Colonic mucosa (tissue), 4 donors: ENCODE results near the gene CLASP1. TPM values are rescaled to one million over a fixed set of nuclear protein-coding genes. Genes with fewer than 3 reads are reported as not detected.
A peak's percentile ranks its signal among the peaks of the same experiment; 100 is the strongest.

Experiments used
- DNase-seq: peaks from one replicate; pipeline ENCODE4 v3.0.0-alpha.2; 2020
- H3K27ac ChIP-seq: fragments of 200-600 bp; one replicate; pipeline ENCODE4 v1.8.0; 2021
- H3K27me3 ChIP-seq: fragments of 200-600 bp; one replicate; pipeline ENCODE4 v1.8.0; 2021
- H3K36me3 ChIP-seq: fragments of 200-600 bp; one replicate; pipeline ENCODE4 v1.8.0; 2021
- H3K4me1 ChIP-seq: fragments of 200-600 bp; one replicate; pipeline ENCODE4 v1.8.0; 2021; ENCODE audit warnings: mild to moderate bottlenecking
- H3K4me3 ChIP-seq: fragments of 200-600 bp; one replicate; pipeline ENCODE4 v1.8.0; 2021
- H3K9ac ChIP-seq, 2 donors: one replicate each; pipeline ENCODE4 v1.7.0; 2013; ENCODE audit warnings: control low read depth in 2 of 2, low read depth in 2 of 2, low read length in 2 of 2
- H3K9me3 ChIP-seq: fragments of 200-600 bp; one replicate; pipeline ENCODE4 v1.8.0; 2021
- intact Hi-C: fragments of 100-400 bp; cut with DNase I; formaldehyde crosslinking; loops from one replicate; pipeline ENCODE4 v1.14.1; 2022
- total RNA-seq, 2 donors: library from RNA; stranded (reverse); fragmentation: NEBNext Ultra II Directional in 1 of 2; extraction: Animal tissue kit (Norgen Biotek cat#: 25700) in 1 of 2; gene quantifications; one replicate each; pipeline ENCODE4 v1.2.1, GENCODE V29; 2021
- TF ChIP-seq, protein P1 (sequence below): fragments of 200-600 bp; IDR thresholded peaks from one replicate; pipeline ENCODE4 v1.8.0; 2022; ENCODE audit warnings: antibody characterized with exemption, mild to moderate bottlenecking
- donor health status: healthy.
- donor health status: DM: no; HTN: no; CAD: no.
- donor health status: DM: no; HTN: no; CAD: no.

Gene CLASP1
- 10 to 100 TPM; 30.3 to 32.3 TPM for total RNA-seq

DNA sequence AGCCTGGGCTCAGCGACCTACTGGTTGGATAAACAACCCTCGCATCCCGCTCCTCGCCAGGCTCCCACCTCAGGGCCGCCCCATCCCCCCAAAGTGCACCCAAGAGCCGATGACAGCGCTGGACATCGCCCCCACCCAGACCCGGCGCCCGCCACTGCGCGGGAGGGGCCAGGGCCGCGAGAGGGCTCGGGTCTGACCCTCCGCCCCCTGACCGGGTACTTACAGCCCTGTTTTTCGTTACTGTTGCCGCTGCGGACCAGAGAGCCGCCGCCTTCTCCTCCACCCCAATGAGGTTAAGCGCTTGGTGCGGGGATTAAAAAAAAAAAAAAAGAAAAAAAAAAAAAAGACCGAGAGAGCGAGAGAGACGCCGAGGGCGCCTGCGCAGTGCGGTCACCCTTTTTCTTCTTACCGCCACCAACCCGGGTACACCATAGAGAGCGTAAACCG is at the start of gene CLASP1:
Gene CLASP1, minus strand, starts transcription at position 314 of the 447 bp plus-strand sequence. CDS start 43,567 bp downstream, outside the sequence.
- TF ChIP-seq, protein P1, sequence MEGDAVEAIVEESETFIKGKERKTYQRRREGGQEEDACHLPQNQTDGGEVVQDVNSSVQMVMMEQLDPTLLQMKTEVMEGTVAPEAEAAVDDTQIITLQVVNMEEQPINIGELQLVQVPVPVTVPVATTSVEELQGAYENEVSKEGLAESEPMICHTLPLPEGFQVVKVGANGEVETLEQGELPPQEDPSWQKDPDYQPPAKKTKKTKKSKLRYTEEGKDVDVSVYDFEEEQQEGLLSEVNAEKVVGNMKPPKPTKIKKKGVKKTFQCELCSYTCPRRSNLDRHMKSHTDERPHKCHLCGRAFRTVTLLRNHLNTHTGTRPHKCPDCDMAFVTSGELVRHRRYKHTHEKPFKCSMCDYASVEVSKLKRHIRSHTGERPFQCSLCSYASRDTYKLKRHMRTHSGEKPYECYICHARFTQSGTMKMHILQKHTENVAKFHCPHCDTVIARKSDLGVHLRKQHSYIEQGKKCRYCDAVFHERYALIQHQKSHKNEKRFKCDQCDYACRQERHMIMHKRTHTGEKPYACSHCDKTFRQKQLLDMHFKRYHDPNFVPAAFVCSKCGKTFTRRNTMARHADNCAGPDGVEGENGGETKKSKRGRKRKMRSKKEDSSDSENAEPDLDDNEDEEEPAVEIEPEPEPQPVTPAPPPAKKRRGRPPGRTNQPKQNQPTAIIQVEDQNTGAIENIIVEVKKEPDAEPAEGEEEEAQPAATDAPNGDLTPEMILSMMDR, result no peak
- intact Hi-C loops, result loop anchor here (5.0 kb wide), 1 partner anchor 117 kb away; the partner anchor contains the start of gene RNU4ATAC
- Histone ChIP-seq H3K27me3 (no peaks in the 10 kb centered on the region), H3K9me3 (no peaks in the 10 kb centered on the region), H3K9ac (peak within 1 kb of the TSS; percentile 86 to 91), H3K36me3 (no peaks in the 10 kb centered on the region), H3K4me1 (peaks cover 6% of the 10 kb centered on the region), H3K27ac (peak within 1 kb of the TSS; percentile 92), H3K4me3 (peak within 1 kb of the TSS; percentile 87)
- peak; percentile 68 for DNase-seq

- no peak for DNase-seq
- Histone ChIP-seq H3K27me3 (no peaks in the 10 kb centered on the region), H3K9ac (no peak overlapping the region), H3K4me1 (no peaks in the 10 kb centered on the region), H3K9me3 (no peaks in the 10 kb centered on the region), H3K4me3 (no peak overlapping the region), H3K27ac (no peak overlapping the region), H3K36me3 (no peaks in the 10 kb centered on the region)
- TF ChIP-seq, protein P1, result no peak
- intact Hi-C loops, result no loop called here
Observed at GRCh38 chr2:121698318-121698930, 49.2 kb upstream of the CLASP1 start.

- no peak overlapping the region for H3K27ac ChIP-seq
- no peaks in the 10 kb centered on the region for H3K4me1 ChIP-seq
- H3K4me3 ChIP-seq, result no peak overlapping the region
- no peak for DNase-seq
- no peaks in the 10 kb centered on the region for H3K36me3 ChIP-seq
- no peak overlapping the region for H3K9ac ChIP-seq
- TF ChIP-seq, protein P1, result no peak
- intact Hi-C loops, result no loop called here
- H3K9me3 ChIP-seq, result no peaks in the 10 kb centered on the region
- H3K27me3 ChIP-seq, result no peaks in the 10 kb centered on the region
Observed at GRCh38 chr2:121697108-121697631, 47.9 kb upstream of the CLASP1 start.

DNA sequence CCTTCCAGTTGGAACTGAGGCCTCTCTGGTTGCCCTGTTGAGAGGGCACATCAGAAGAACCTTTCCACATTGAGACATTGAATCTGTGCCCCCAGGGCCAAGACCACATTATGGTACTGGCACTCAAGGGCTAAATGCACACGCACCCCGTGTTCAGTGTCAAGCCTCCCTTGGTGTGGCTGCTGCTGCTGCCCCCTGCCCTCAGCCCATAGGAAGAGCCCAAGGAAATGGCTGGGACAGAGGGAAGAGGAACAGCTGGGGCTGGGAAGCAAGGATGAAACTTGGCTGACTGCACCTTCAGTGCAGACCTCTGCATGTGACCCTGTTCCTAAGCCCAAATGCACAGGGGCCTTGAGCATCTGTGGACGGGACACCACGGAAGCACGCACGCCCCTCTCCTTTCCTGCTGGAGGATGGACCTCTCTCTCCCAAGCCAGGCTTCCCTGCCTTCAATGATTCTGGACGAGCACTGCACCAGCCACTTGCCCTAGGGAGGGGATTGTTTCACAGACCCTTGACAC is 47.2 kb upstream of the CLASP1 start:
- no peak overlapping the region for H3K27ac ChIP-seq
- intact Hi-C loops, result no loop called here
- no peaks in the 10 kb centered on the region for H3K27me3 ChIP-seq
- no peak overlapping the region for H3K4me3 ChIP-seq
- H3K36me3 ChIP-seq, result no peaks in the 10 kb centered on the region
- H3K9ac ChIP-seq, result no peak overlapping the region
- TF ChIP-seq, protein P1, result no peak
- no peak for DNase-seq
- H3K9me3 ChIP-seq, result no peaks in the 10 kb centered on the region
- no peaks in the 10 kb centered on the region for H3K4me1 ChIP-seq

GRCh38 chr2:121695171-121695451 is 45.8 kb upstream of the CLASP1 start:
- no peak overlapping the region for H3K9ac ChIP-seq
- TF ChIP-seq, protein P1, result no peak
- no peak overlapping the region for H3K27ac ChIP-seq
- no peaks in the 10 kb centered on the region for H3K27me3 ChIP-seq
- no peaks in the 10 kb centered on the region for H3K4me1 ChIP-seq
- DNase-seq, result no peak
- H3K4me3 ChIP-seq, result no peak overlapping the region
- intact Hi-C loops, result no loop called here
- no peaks in the 10 kb centered on the region for H3K9me3 ChIP-seq
- no peaks in the 10 kb centered on the region for H3K36me3 ChIP-seq
